GM19438 (cell line): ENCODE measurements around the gene RFLNA.

Source experiments
- ATAC-seq: cut with Tn5 transposase; IDR thresholded peaks from one replicate; pipeline ENCODE4 v1.9.1; 2021; ENCODE audit warnings: low read depth; ENCODE audit not compliant: unreplicated experiment

The RFLNA gene, protein sequence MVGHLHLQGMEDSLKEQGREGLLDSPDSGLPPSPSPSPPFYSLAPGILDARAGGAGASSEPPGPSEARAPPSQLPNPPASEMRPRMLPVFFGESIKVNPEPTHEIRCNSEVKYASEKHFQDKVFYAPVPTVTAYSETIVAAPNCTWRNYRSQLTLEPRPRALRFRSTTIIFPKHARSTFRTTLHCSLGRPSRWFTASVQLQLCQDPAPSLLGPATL

DNA sequence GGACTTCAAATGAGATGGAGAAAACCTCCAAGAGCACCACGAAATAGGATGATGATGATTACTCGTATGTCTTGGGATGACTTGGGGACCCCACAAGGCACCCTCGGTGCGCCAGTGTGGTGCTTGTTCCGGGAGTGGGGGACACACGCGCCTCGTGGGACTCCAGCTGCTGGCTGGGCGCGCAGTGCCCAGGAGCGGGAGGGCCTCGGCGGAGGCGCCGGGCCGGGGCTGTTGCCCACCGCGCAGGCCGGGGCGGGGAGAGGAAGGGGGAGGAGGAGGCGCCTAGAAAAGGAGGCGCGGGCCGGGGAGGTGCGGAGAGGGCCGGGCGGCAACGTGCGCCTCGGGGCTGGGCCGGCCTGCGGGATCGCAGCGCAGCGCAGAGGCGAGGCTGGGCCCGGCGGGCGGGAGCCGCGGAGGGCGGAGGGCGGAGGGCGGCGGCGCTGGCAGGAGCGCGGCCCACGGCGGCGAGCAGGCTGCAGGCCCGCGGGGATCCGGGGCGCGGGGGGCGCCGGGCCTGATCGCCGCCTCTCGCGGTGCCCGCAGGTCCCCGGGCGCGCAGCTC lies at the start of gene RFLNA:
RFLNA (plus strand) TSS at position 314 of the 562 bp plus-strand sequence. CDS start 337 bp downstream, outside the sequence.
- ATAC-seq, result no peak

DNA sequence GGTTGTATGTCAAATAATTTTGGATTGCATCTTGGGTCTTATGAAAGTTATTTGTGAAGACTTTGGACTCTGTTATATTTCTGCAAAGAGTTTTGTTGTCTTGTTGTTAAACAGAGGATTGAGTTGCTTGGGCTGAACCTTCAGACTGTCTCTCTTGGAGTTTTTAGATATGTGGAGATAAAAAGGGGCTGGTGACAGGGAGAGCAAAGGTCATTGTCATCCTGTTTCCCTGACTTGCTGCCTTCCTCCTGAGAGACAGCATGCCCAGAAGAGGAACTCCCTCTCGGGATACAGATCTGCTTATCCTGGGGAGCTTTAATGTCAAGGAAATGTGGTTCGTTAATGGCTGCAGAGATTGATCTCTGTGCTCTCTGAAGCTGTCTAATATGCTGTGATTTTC lies 47.6 kb upstream of the RFLNA start:
- ATAC-seq, result no peak

DNA sequence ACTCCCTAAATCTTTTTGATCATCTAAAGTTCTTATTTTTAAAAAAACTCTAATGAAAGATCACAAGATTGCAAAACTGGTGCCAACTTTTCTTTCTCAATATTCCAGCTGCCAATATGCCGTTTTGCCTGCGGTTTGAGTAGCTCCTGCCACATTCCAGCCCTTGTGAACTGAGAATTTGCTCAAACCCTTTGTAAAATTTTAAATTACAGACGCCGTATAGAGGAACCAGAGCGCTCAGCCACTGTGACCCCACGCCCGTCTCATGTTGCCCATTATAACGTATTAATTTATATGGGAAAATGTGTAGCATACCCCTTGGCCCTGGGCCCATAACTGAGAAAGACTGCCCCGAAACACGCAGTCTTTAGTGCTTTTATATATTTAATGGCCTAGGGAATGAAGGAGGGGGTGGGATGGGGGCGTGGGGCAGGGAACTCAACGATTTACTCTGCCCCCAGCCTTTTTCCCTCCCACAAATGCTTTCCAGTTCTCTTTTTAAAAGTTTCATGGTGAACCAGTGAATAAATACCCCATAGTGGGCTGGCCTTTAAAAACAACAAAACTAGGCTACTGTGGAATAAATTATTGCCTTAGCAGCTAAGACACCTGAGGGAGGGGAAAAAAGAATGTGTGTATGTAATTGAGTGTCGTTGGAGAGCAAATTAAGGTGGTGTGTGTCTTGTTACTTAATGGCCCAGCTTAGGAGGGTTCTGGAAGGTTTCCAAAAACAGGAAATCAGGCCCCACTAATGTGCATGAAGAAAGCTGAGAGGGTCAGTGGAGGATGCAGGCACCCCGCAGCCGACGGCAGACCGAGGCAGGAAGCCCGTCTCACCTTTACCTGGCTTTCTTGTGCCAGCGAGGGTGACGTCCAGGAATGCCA lies 45.7 kb upstream of the RFLNA start:
- ATAC-seq, result no peak

GRCh38 chr12:124251186-124251585 lies 43.7 kb upstream of the RFLNA start:
- ATAC-seq, result no peak

DNA sequence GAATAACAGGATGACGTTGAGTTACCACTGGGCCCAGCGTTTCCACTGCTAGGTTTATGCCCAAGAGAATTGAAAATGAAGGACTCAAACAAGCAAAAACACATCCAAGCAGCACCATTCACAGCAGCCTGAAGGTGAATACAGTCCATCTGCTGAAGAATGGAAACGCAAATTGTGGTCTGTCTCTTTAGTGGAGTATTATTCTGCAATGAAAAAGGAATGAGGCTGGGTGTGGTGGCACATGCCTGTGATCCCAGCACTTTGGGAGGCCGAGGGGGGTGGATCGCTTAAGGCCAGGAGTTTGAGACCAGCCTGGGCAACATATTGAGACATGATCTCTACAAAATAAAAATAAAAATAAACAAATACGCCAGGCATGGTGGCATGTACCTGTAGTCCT lies 41.9 kb upstream of the RFLNA start:
- ATAC-seq, result no peak

DNA sequence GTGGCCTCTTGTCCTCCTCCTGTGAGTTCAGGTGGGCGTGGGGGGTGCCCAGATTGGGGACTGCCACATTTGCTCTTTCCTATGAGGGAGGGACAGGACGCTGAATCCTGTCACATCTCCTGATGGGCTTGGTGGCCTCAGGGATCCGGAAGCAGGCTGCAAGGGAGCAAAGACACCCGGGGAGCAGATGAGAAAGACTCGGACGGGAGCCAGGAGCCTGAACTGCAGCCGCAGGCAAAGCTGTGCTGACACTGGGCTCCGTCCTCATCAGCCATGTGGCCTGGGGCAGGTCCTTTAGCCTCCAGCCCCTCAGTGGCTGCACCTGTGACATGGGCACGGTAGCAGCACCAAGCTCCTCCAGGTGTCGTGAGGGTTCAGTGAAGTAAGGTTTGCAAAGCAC lies 40.8 kb upstream of the RFLNA start:
- no peak for ATAC-seq

GRCh38 chr12:124259154-124260066 lies 35.5 kb upstream of the RFLNA start:
- no peak for ATAC-seq

- no peak for ATAC-seq
Observed at GRCh38 chr12:124261885-124262284, 33.0 kb upstream of the RFLNA start.

DNA sequence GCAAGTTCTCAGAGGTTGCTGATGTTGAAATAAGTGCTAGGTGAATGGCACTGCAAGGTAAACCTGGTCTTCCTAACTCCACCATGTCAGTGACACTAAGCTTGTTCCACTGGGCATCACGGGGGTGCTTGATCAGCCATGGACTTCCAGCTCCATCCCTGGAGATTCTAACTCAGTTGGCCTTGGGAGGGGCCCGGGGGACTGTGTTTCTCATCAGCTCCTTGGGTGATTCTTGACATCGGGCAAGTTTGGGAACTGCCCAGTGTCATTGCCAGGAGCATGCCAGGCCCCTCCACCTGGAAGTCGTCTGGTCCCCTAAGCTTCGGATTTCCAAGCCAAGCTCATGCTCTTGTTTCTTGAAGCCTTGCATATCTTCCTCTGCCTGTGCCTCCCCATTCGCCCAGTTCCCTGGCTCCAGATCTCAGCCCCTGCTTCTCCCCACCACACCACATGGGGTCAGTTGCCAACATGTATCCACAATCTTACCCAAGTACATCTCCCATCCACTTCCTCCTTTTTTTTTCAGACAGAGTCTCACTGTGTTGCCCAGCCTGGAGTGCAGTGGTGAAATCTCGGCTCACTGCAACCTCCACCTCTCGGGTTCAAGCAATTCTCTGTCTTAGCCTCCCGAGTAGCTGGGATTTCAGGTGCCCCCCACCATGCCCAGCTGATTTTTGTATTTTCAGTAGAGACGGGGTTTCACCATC lies 30.7 kb upstream of the RFLNA start:
- ATAC-seq, result no peak

DNA sequence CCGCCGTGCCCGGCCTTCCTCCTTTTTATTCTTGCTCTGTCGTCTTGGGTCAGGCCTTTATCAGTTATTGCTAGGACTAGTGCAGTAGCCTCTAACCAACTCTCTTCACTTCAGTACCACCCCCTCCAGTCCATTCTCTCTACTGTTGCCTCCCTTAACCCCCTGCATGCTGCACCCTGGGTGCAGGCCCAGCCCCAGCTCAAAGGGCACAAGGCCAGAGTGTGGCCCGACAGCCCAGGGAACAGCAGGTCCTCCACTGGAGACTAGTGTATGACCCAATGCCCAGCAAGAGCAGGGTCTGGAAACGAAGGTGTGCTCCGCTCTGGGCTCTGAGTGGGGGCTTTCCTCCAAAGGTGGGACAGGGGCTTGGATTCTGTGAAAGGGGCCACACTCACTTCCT lies 30.0 kb upstream of the RFLNA start:
- no peak for ATAC-seq

- ATAC-seq, result no peak
Observed at GRCh38 chr12:124267205-124267778, 27.6 kb upstream of the RFLNA start.

GRCh38 chr12:124270671-124271070 lies 24.2 kb upstream of the RFLNA start:
- no peak for ATAC-seq

DNA sequence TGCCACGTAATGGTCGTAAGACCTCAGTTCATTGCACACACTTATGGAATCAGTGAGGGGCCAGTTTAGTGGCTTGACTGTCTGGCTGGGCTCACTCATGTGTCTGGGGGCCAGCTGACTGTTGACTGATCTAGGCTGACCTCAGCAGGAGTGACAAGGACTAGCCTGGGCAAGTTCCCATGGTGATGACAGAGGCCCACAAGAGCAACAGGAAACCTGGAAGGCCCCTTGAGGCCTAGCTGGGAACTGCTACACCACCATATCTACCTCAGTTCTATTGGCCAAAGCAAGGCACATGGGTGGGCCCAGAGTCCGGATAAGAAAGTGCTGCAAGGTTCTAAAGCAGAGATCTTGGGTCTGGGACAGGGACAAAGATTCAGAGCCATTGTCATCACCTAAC lies 21.3 kb upstream of the RFLNA start:
- ATAC-seq, result no peak

DNA sequence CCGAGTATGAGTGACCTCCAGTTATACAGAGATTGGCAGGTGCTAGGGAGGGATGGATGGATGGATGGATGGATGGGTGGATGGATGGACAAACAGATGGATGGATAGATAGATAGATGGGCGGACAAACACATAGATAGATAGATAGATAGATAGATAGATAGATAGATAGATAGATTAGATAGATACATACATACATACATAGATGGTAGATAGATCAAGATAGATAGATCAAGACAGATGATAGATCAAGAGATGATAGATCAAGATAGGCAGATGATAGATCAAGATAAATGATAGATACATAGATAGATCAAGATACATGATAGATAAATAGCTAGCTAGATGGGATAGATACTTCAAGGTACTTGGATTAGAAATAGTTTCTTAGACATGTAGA lies 18.6 kb upstream of the RFLNA start:
- no peak for ATAC-seq

- no peak for ATAC-seq
Observed at GRCh38 chr12:124277394-124278241, 17.3 kb upstream of the RFLNA start.

DNA sequence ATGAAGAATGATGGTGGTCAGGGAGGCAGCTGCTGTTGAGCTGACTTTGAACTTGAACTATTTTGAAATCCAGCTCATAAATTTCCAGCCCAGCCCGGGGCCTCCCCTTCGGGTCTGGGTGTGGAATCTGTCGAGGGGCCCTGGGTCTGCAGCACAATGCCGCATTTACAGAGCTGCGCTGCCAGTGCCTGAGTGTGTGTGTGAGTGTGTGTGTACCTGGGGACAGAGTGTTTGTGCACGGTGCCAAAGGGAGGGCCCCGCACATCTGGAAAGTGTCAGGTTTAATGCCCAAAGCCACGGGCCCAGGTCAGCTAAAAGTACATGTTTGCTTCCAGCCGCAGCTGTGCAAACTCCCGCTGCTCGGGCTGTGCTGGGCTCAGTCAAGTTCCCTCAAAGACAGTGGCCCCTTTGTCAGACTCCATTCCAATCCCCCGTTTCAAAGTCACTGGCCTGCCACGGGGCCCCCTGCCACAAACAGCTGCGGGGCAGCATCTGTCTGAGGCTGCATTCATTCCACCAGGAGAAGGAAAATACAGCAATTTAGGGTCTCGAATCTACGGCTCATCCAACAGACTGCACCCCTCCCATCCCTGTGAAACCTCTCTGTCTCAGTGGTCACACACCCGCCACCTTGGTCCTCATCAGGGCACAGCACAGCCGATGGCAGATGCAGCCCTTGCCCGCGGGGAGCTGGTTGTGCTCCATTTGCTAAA lies 16.3 kb upstream of the RFLNA start:
- no peak for ATAC-seq

- ATAC-seq, result no peak
Observed at GRCh38 chr12:124279315-124279714, 15.6 kb upstream of the RFLNA start.

DNA sequence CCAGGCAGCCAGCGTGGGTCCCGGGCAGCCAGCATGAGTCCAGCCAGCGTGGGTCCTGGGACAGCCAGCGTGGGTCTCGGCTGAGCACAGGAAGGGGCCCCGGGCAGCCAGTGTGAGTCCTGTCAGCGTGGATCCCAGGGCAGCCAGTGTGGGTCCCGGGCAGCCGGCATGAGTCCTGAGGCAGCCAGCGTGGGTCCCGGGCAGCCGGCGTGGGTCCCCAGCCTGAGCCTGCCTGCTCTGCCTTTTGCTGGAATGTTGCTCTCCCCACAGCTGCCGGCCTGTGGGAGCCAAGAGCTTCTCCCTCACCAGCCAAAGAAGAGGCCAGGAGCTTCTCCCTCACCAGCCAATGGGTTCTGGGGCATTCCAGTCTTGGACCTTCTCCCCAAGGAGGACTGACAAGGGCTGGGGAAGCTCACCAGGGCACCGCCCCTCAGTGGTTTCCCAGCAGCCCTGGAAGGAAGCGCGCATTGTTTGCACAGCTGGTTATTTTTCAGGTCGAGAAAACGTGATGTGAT lies 15.0 kb upstream of the RFLNA start:
- ATAC-seq, result no peak
